H9 (cell line): ENCODE results near the gene VSTM2L. TPM values are rescaled to one million over a fixed set of nuclear protein-coding genes. Genes with fewer than 3 reads are reported as not detected.

Experiments used
- DNase-seq: peaks from one replicate; pipeline ENCODE4 v3.0.0-alpha.2; 2017
- H2AFZ ChIP-seq: one replicate; pipeline ENCODE4 v1.6.1; 2013; ENCODE audit warnings: mild to moderate bottlenecking, low read length, control low read depth, moderate library complexity
- H2AK5ac ChIP-seq: 2 replicates; pipeline ENCODE4 v1.6.1; 2013; ENCODE audit warnings: low read length, control low read depth, mixed read lengths; ENCODE audit not compliant: insufficient read length
- H2BK120ac ChIP-seq: one replicate; pipeline ENCODE4 v1.6.1; 2013; ENCODE audit warnings: low read depth, mild to moderate bottlenecking, low read length, control low read depth, inconsistent platforms; ENCODE audit not compliant: poor library complexity, severe bottlenecking
- H2BK12ac ChIP-seq: 2 replicates; pipeline ENCODE4 v1.6.1; 2013; ENCODE audit warnings: low read length, control low read depth, mixed read lengths, low read depth; ENCODE audit not compliant: insufficient read length
- H2BK15ac ChIP-seq: 2 replicates; pipeline ENCODE4 v1.6.1; 2013; ENCODE audit warnings: low read depth, low read length, control low read depth
- H2BK20ac ChIP-seq: one replicate; pipeline ENCODE4 v1.6.1; 2013; ENCODE audit warnings: low read depth, mild to moderate bottlenecking, low read length, control low read depth, inconsistent platforms; ENCODE audit not compliant: poor library complexity, severe bottlenecking
- H2BK5ac ChIP-seq: 2 replicates; pipeline ENCODE4 v1.6.1; 2013; ENCODE audit warnings: low read length, control low read depth, mixed read lengths; ENCODE audit not compliant: insufficient read length
- H3K14ac ChIP-seq: 2 replicates; pipeline ENCODE4 v1.6.1; 2013; ENCODE audit warnings: low read length, control low read depth; ENCODE audit not compliant: insufficient read depth
- H3K18ac ChIP-seq: 2 replicates; pipeline ENCODE4 v1.6.1; 2013; ENCODE audit warnings: low read depth, mild to moderate bottlenecking, mixed read lengths, low read length, control low read depth; ENCODE audit not compliant: insufficient read length
- H3K23ac ChIP-seq: 2 replicates; pipeline ENCODE4 v1.6.1; 2013; ENCODE audit warnings: low read length, control low read depth, mixed read lengths, low read depth; ENCODE audit not compliant: insufficient read length
- H3K23me2 ChIP-seq: 2 replicates; pipeline ENCODE4 v1.6.1; 2013; ENCODE audit warnings: low read depth, mild to moderate bottlenecking, mixed read lengths, low read length, control low read depth; ENCODE audit not compliant: insufficient read length, poor library complexity, severe bottlenecking
- H3K27ac ChIP-seq: 2 replicates; pipeline ENCODE4 v1.5.1; 2013; ENCODE audit warnings: low read length, control low read depth, mixed read lengths, low read depth; ENCODE audit not compliant: insufficient read length
- H3K27me3 ChIP-seq: 2 replicates; pipeline ENCODE4 v1.6.1; 2013; ENCODE audit warnings: low read length, control low read depth, inconsistent platforms; ENCODE audit not compliant: insufficient read depth
- H3K4ac ChIP-seq: 2 replicates; pipeline ENCODE4 v1.6.1; 2013; ENCODE audit warnings: low read depth, mild to moderate bottlenecking, control low read depth, inconsistent platforms, low read length, moderate library complexity
- H3K4me1 ChIP-seq: 2 replicates; pipeline ENCODE4 v1.6.1; 2013; ENCODE audit warnings: low read length, control low read depth, inconsistent platforms; ENCODE audit not compliant: insufficient read depth
- H3K4me2 ChIP-seq: 2 replicates; pipeline ENCODE4 v1.6.1; 2013; ENCODE audit warnings: low read length, control low read depth, mixed read lengths; ENCODE audit not compliant: insufficient read length, insufficient read depth
- H3K56ac ChIP-seq: 2 replicates; pipeline ENCODE4 v1.6.1; 2013; ENCODE audit warnings: low read depth, mild to moderate bottlenecking, mixed read lengths, low read length, control low read depth; ENCODE audit not compliant: insufficient read length
- H3K79me1 ChIP-seq: 2 replicates; pipeline ENCODE4 v1.6.1; 2013; ENCODE audit warnings: low read depth, mild to moderate bottlenecking, moderate library complexity, low read length, control low read depth, inconsistent platforms; ENCODE audit not compliant: insufficient read depth, poor library complexity, severe bottlenecking
- H3K79me2 ChIP-seq: 2 replicates; pipeline ENCODE4 v1.6.1; 2013; ENCODE audit warnings: low read length, control low read depth, inconsistent platforms; ENCODE audit not compliant: insufficient read depth
- H3K9ac ChIP-seq: 2 replicates; pipeline ENCODE4 v1.6.1; 2013; ENCODE audit warnings: low read length, control low read depth, mixed read lengths; ENCODE audit not compliant: insufficient read length; ENCODE audit errors: extremely low read depth
- H3K9me3 ChIP-seq: one replicate; pipeline ENCODE4 v1.6.1; 2013; ENCODE audit warnings: low read depth, low read length, inconsistent platforms; ENCODE audit not compliant: control insufficient read depth
- H3T11ph ChIP-seq: one replicate; pipeline ENCODE4 v1.6.1; 2013; ENCODE audit warnings: mild to moderate bottlenecking, low read length, control low read depth, inconsistent platforms
- H4K20me1 ChIP-seq: one replicate; pipeline ENCODE4 v1.6.1; 2013; ENCODE audit not compliant: control insufficient read depth, insufficient read length, insufficient read depth
- H4K5ac ChIP-seq: 2 replicates; pipeline ENCODE4 v1.6.1; 2013; ENCODE audit warnings: low read depth, mild to moderate bottlenecking, mixed read lengths, low read length, control low read depth; ENCODE audit not compliant: insufficient read length
- H4K8ac ChIP-seq: replicated peaks from 2 replicates; pipeline ENCODE4 v1.6.1; 2013; ENCODE audit warnings: low read length, control low read depth, mixed read lengths, low read depth; ENCODE audit not compliant: insufficient read length
- H4K91ac ChIP-seq: 2 replicates; pipeline ENCODE4 v1.6.1; 2013; ENCODE audit warnings: low read depth, mild to moderate bottlenecking, moderate library complexity, mixed read lengths, low read length, control low read depth; ENCODE audit not compliant: insufficient read length
- H3K27ac Mint-ChIP-seq, 3 experiments: 2 replicates in 2 of 3; 3 replicates in 1 of 3; pipeline ENCODE4 v1.8.0; 2020 to 2021; ENCODE audit warnings: mixed read lengths in 3 of 3, mild to moderate bottlenecking in 1 of 3, moderate library complexity in 1 of 3
- H3K27me3 Mint-ChIP-seq: 2 replicates; pipeline ENCODE4 v1.8.0; 2021; ENCODE audit warnings: low read depth, mild to moderate bottlenecking, moderate library complexity, mixed read lengths
- H3K36me3 Mint-ChIP-seq, 3 experiments: 2 replicates in 2 of 3; 3 replicates in 1 of 3; pipeline ENCODE4 v1.8.0; 2020 to 2021; ENCODE audit warnings: low read depth in 3 of 3, mixed read lengths in 3 of 3; ENCODE audit not compliant: insufficient read depth in 1 of 3
- H3K4me1 Mint-ChIP-seq, 2 experiments: 2 replicates each; pipeline ENCODE4 v1.8.0; 2020; ENCODE audit warnings: mixed read lengths in 2 of 2
- H3K4me3 Mint-ChIP-seq, 2 experiments: 2 replicates in 1 of 2; 3 replicates in 1 of 2; pipeline ENCODE4 v1.8.0; 2020 to 2021; ENCODE audit warnings: mild to moderate bottlenecking in 2 of 2, mixed read lengths in 2 of 2, moderate library complexity in 1 of 2
- H3K9me3 Mint-ChIP-seq, 2 experiments: 2 replicates in 1 of 2; 3 replicates in 1 of 2; pipeline ENCODE4 v1.8.0; 2020; ENCODE audit warnings: mild to moderate bottlenecking in 2 of 2, mixed read lengths in 2 of 2, moderate library complexity in 1 of 2
- CTCF ChIP-seq: fragments of 200-600 bp; sonication (generic); conservative IDR thresholded peaks from 3 replicates; pipeline ENCODE4 v1.8.0; 2021; ENCODE audit warnings: antibody characterized with exemption, mild to moderate bottlenecking
- WGBS: extraction: QIAGEN DNeasy Blood & Tissue Kit; methylation state at CpG from one replicate; pipeline ENCODE4 v1.1.7; 2013; ENCODE audit warnings: missing lambda C conversion rate, low lambda C conversion rate, mixed read lengths; ENCODE audit not compliant: insufficient read length; ENCODE audit errors: extremely low coverage; 5-methylcytosine and 5-hydroxymethylcytosine counted together
- total RNA-seq: library from RNA; stranded (reverse); gene quantifications from 2 replicates; pipeline ENCODE4 v1.2.1, GENCODE V29; 2021

The VSTM2L gene
- total RNA-seq, 1 experiment from 2014 or later = 2.1 TPM

- Histone ChIP-seq H3K9me3 (no peaks in the 10 kb centered on the region), H3K23ac (no peak overlapping the region), H3T11ph (no peak overlapping the region), H2BK12ac (no peak overlapping the region), H3K27ac (no peak overlapping the region), H3K4ac (no peak overlapping the region), H3K4me1 (peaks cover 8% of the 10 kb centered on the region; the same call in 1 of the 2 replicates), H4K5ac (no peak overlapping the region), H3K4me2 (no peak overlapping the region), H3K14ac (peak overlapping the region; percentile 31; the same call in 1 of the 2 replicates), H3K79me2 (no peaks in the 10 kb centered on the region), H3K27me3 (no peaks in the 10 kb centered on the region; the same call in 1 of the 2 replicates), H2BK120ac (no peak overlapping the region), H3K79me1 (no peaks in the 10 kb centered on the region), H3K9ac (no peak overlapping the region), H2BK15ac (no peak overlapping the region), H2BK5ac (no peak overlapping the region), H2AK5ac (no peak overlapping the region), H4K91ac (no peak overlapping the region), H4K20me1 (no peaks in the 10 kb centered on the region), H4K8ac (no peak overlapping the region), H2BK20ac (no peak overlapping the region), H3K18ac (no peak overlapping the region), H3K56ac (no peak overlapping the region), H2AFZ (no peak overlapping the region), H3K23me2 (no peaks in the 10 kb centered on the region)
- no CpG with 5 or more reads among the region's 17 CpGs for WGBS
- DNase-seq = peak; percentile 53
- TF ChIP-seq CTCF = no peak
- H3K36me3 Mint-ChIP-seq = no peaks in the 10 kb centered on the region
- peak overlapping the region in 1 of 2 experiments; percentile 6; a peak in 2 of 5 replicates for H3K4me3 Mint-ChIP-seq
- H3K27me3 Mint-ChIP-seq = peaks cover 34% of the 10 kb centered on the region
- peak overlapping the region; percentile 44 to 70 (median 57); a peak in 3 of 7 replicates for H3K27ac Mint-ChIP-seq
- H3K9me3 Mint-ChIP-seq = no peaks in the 10 kb centered on the region; a peak in 1 of 5 replicates
- peaks cover 51 to 66% of the 10 kb centered on the region in 2 experiments for H3K4me1 Mint-ChIP-seq
These were observed 4.9 kb downstream of the VSTM2L start for GRCh38 chr20:37907677-37908401.
